H1 (cell line): Measurements from ENCODE around the gene IGFL3. TPM values are rescaled to one million over a fixed set of nuclear protein-coding genes. Genes with fewer than 3 reads are reported as not detected.

Experiments
- ATF2 ChIP-seq: IDR thresholded peaks from 2 replicates; pipeline ENCODE4 v1.6.1; 2012; ENCODE audit warnings: low read length, inconsistent platforms
- CHD1 ChIP-seq: IDR thresholded peaks from 2 replicates; pipeline ENCODE4 v1.6.1; 2012; ENCODE audit warnings: low read depth, low read length, improper control_type of control experiment
- EP300 ChIP-seq, 2 experiments: IDR thresholded peaks; 1 replicate in 1 of 2; 2 replicates in 1 of 2; pipeline ENCODE4 v1.6.1; 2011 to 2012; ENCODE audit warnings: low read depth in 2 of 2, low read length in 2 of 2, mild to moderate bottlenecking in 2 of 2, borderline replicate concordance in 1 of 2, inconsistent platforms in 1 of 2, moderate library complexity in 1 of 2
- MAFK ChIP-seq: IDR thresholded peaks from 2 replicates; pipeline ENCODE4 v1.6.1; 2012; ENCODE audit warnings: low read depth, mild to moderate bottlenecking, improper control_type of control experiment, low read length
- SIX5 ChIP-seq: IDR thresholded peaks from 2 replicates; pipeline ENCODE4 v1.6.1; 2011; ENCODE audit warnings: mild to moderate bottlenecking, low read depth, low read length
- polyA plus RNA-seq, 7 experiments: library from polyadenylated mRNA; depleted of rRNA in 3 of 7; stranded (reverse) in 5 of 7; unstranded in 2 of 7; fragments of >200 nt in 5 of 7; fragments of 200-250 nt in 2 of 7; gene quantifications; 1 replicate in 5 of 7; 2 replicates in 1 of 7; 4 replicates in 1 of 7; pipeline versions ENCODE4 v1.2.1 to v1.2.3, GENCODE V29; 2011 to 2013; ENCODE audit warnings: missing spikeins in 2 of 7, mixed read lengths in 2 of 7
- total RNA-seq: library from RNA; stranded (reverse); fragmentation: NEBNext Ultra II Directional; extraction: Animal tissue kit (Norgen Biotek cat#: 25700); gene quantifications from 2 replicates; pipeline ENCODE4 v1.2.1, GENCODE V29; 2021

The IGFL3 gene
- total and polyA plus RNA-seq, 2 of the 8 experiments (the other 6 are each of a cell fraction or from before 2014, with no cell fraction given): 0.12 TPM; not detected in 1

GRCh38 chr19:46111376-46111775 lies 13.1 kb downstream of the IGFL3 start (continued):
- no peak for TF ChIP-seq ATF2
- no peak for TF ChIP-seq EP300 (IDR thresholded peaks at IDR 0.05; ENCODE audit: borderline replicate concordance in 1 of 2, low read depth in 2 of 2, low read length in 2 of 2)
- TF ChIP-seq MAFK: no peak
- TF ChIP-seq SIX5: no peak
- no peak for TF ChIP-seq CHD1
